ENCODE data around the gene ALDH1A1. TPM values are rescaled to one million over a fixed set of nuclear protein-coding genes. Genes with fewer than 3 reads are reported as not detected.

ALDH1A1 gene
- polyA plus RNA-seq, 2 donors: 22.9 to 37.8 TPM

DNA sequence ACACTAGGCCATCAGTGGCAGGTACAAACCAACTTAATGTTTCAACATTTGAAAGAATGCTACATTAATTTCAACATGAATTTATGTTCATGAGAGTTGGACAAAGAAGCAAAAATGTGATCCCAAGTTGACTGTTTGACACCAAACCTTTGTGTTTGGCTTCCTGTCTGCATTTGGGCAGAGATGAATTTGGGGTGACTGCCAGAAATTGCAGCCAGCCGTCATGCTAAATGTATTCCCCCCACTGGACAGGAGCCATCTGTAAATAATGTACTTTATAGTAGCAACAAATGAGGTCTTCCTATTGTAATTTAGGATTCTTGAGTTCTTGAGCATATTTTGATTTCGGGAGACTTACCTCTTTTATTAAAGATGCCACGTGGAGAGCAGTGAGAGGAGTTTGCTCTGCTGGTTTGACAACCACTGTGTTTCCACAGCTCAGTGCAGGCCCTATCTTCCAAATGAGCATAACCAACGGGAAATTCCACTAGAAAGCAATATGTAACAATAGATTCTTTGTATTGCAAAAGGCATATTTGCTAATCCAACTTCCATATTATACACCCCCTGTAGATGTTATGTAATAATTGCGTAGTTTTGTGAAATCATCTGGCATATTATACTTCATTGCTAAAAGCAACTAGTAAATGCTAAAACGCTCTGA, 27.6 kb downstream of the ALDH1A1 start:
- 33 to 43% methylated on average over 6 of the region's 6 CpGs for WGBS, 2 donors
- Histone ChIP-seq H3K27ac (ENCODE audit: low read depth in 2 of 2, low read length in 1 of 2) (no peak overlapping the region), H3K27me3 (ENCODE audit: control insufficient read depth in 1 of 2, insufficient read depth in 2 of 2, low read length in 2 of 2) (no peaks in the 10 kb centered on the region), H3K36me3 (ENCODE audit: control insufficient read depth in 2 of 2, insufficient read depth in 2 of 2, low read length in 1 of 2) (no peaks in the 10 kb centered on the region), H3K9me3 (ENCODE audit: control insufficient read depth in 2 of 2, insufficient read depth in 1 of 2, low read depth in 1 of 2, low read length in 1 of 2) (no peaks in the 10 kb centered on the region), H3K4me1 (ENCODE audit: control insufficient read depth in 2 of 2, insufficient read depth in 2 of 2, low read length in 1 of 2) (no peaks in the 10 kb centered on the region), H3K4me3 (ENCODE audit: low read depth in 1 of 2, low read length in 2 of 2) (no peak overlapping the region)

GRCh38 chr9:72924154-72924790, 28.6 kb downstream of the ALDH1A1 start:
- WGBS, 2 donors: 86 to 96% methylated on average over 1 of the region's 1 CpG
- H3K36me3 ChIP-seq (ENCODE audit: control insufficient read depth in 2 of 2, insufficient read depth in 2 of 2, low read length in 1 of 2): no peaks in the 10 kb centered on the region
- no peaks in the 10 kb centered on the region for H3K27me3 ChIP-seq (ENCODE audit: control insufficient read depth in 1 of 2, insufficient read depth in 2 of 2, low read length in 2 of 2)
- H3K4me3 ChIP-seq (ENCODE audit: low read depth in 1 of 2, low read length in 2 of 2): no peak overlapping the region
- H3K9me3 ChIP-seq (ENCODE audit: control insufficient read depth in 2 of 2, insufficient read depth in 1 of 2, low read depth in 1 of 2, low read length in 1 of 2): no peaks in the 10 kb centered on the region
- H3K4me1 ChIP-seq (ENCODE audit: control insufficient read depth in 2 of 2, insufficient read depth in 2 of 2, low read length in 1 of 2): no peaks in the 10 kb centered on the region
- H3K27ac ChIP-seq (ENCODE audit: low read depth in 2 of 2, low read length in 1 of 2): no peak overlapping the region

DNA sequence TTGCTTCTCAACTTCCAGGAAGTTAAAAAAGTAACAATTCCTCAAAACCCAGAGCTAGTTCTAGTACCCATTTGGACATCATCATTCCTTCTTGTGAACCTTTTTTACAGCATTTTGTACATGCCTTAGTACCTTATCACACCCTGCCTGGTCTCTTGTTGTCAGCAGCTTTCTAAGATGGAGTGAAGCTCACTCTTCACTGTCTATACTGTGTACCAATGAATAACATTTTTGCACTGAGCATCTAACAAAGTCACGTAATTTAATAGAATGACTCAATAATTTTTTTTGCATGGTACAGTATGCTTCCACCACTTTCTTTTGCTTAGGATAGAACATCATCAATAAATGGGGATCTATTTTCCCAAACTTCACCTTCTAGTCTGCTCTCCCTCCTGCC, 29.8 kb downstream of the ALDH1A1 start:
- no peak overlapping the region for H3K4me3 ChIP-seq (ENCODE audit: low read depth in 1 of 2, low read length in 2 of 2)
- WGBS, 2 donors: 89 to 91% methylated on average over 1 of the region's 1 CpG
- no peaks in the 10 kb centered on the region for H3K4me1 ChIP-seq (ENCODE audit: control insufficient read depth in 2 of 2, insufficient read depth in 2 of 2, low read length in 1 of 2)
- no peak overlapping the region for H3K27ac ChIP-seq (ENCODE audit: low read depth in 2 of 2, low read length in 1 of 2)
- H3K9me3 ChIP-seq (ENCODE audit: control insufficient read depth in 2 of 2, insufficient read depth in 1 of 2, low read depth in 1 of 2, low read length in 1 of 2): no peaks in the 10 kb centered on the region
- no peaks in the 10 kb centered on the region for H3K27me3 ChIP-seq (ENCODE audit: control insufficient read depth in 1 of 2, insufficient read depth in 2 of 2, low read length in 2 of 2)
- H3K36me3 ChIP-seq (ENCODE audit: control insufficient read depth in 2 of 2, insufficient read depth in 2 of 2, low read length in 1 of 2): no peaks in the 10 kb centered on the region

DNA sequence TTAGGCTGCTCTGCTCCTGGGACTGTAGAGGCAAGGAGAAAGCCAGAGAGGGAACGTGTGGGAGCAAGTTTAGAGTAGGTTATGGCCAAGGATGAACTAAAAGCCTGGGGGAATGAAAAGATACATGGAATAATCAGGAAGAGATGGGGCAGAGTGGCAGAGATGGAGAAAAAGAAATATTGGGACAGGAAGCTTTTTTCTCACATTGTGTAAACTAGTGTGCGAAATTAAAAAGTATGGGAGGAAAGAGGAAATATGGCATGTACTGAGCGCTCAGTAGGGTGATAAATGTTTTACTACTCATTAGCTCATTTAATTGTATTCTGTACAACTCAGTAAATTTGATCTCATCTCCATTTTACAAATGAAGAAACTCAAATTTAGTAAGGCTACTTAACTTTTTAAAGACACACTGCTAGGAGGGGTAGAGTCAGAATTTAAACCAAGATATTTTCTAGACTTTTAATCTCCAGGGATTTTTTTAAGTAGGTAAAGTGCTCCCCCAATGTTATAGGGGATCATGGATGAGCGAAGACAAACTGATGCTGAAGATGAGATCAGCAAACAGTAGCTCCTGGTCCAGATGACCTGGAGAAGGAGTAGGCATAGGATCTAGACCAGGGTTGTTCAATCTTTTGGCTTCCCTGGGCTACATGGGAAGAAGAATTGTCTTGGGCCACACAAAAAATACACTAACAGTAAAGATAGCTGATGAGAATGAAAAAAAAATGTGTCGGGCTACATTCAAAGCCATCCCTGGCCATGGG, 30.8 kb downstream of the ALDH1A1 start:
- Histone ChIP-seq H3K4me3 (ENCODE audit: low read depth in 1 of 2, low read length in 2 of 2) (no peak overlapping the region), H3K36me3 (ENCODE audit: control insufficient read depth in 2 of 2, insufficient read depth in 2 of 2, low read length in 1 of 2) (no peaks in the 10 kb centered on the region), H3K27me3 (ENCODE audit: control insufficient read depth in 1 of 2, insufficient read depth in 2 of 2, low read length in 2 of 2) (no peaks in the 10 kb centered on the region), H3K27ac (ENCODE audit: low read depth in 2 of 2, low read length in 1 of 2) (no peak overlapping the region), H3K4me1 (ENCODE audit: control insufficient read depth in 2 of 2, insufficient read depth in 2 of 2, low read length in 1 of 2) (no peaks in the 10 kb centered on the region), H3K9me3 (ENCODE audit: control insufficient read depth in 2 of 2, insufficient read depth in 1 of 2, low read depth in 1 of 2, low read length in 1 of 2) (no peaks in the 10 kb centered on the region)
- 85 to 90% methylated on average over 5 of the region's 5 CpGs for WGBS, 2 donors

- H3K27ac ChIP-seq (ENCODE audit: low read depth in 2 of 2, low read length in 1 of 2): no peak overlapping the region
- H3K27me3 ChIP-seq (ENCODE audit: control insufficient read depth in 1 of 2, insufficient read depth in 2 of 2, low read length in 2 of 2): no peaks in the 10 kb centered on the region
- WGBS, 2 donors: 93 to 97% methylated on average over 4 of the region's 4 CpGs
- H3K4me3 ChIP-seq (ENCODE audit: low read depth in 1 of 2, low read length in 2 of 2): no peak overlapping the region
- H3K36me3 ChIP-seq (ENCODE audit: control insufficient read depth in 2 of 2, insufficient read depth in 2 of 2, low read length in 1 of 2): no peaks in the 10 kb centered on the region
- no peaks in the 10 kb centered on the region for H3K9me3 ChIP-seq (ENCODE audit: control insufficient read depth in 2 of 2, insufficient read depth in 1 of 2, low read depth in 1 of 2, low read length in 1 of 2)
- H3K4me1 ChIP-seq (ENCODE audit: control insufficient read depth in 2 of 2, insufficient read depth in 2 of 2, low read length in 1 of 2): no peaks in the 10 kb centered on the region
These were observed 33.5 kb downstream of the ALDH1A1 start for GRCh38 chr9:72919246-72919945.

DNA sequence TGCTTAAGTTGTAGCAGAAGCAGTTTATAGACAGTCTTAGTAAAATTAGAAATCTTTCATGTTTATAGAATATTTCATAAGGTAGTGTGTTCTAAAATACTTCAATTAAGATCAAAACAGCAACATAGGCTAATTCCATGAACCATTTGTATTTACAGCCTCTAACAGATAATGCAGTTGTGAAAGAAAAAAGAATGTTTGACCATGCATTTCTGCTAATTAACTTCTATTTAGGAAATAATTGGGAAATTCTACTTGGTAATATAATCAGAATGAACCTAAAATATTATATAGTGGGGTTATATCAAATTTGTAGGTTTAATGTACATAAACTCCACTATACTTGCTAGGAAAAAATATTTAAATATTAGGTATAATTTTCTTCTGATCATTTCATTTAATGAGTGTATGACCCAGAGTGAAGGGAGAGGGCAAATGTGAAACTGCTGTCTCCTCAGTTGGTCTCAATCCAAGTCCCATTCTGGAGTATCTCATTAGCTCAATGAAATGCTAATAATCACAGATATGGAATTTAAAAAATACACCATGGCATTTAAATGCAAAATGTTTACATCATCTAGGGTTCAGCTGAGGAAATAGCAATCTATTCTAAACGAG, 34.9 kb downstream of the ALDH1A1 start:
- WGBS, 2 donors: 41 to 58% methylated on average over 1 of the region's 1 CpG
- Histone ChIP-seq H3K9me3 (ENCODE audit: control insufficient read depth in 2 of 2, insufficient read depth in 1 of 2, low read depth in 1 of 2, low read length in 1 of 2) (no peaks in the 10 kb centered on the region), H3K27ac (ENCODE audit: low read depth in 2 of 2, low read length in 1 of 2) (no peak overlapping the region), H3K4me1 (ENCODE audit: control insufficient read depth in 2 of 2, insufficient read depth in 2 of 2, low read length in 1 of 2) (no peaks in the 10 kb centered on the region), H3K36me3 (ENCODE audit: control insufficient read depth in 2 of 2, insufficient read depth in 2 of 2, low read length in 1 of 2) (no peaks in the 10 kb centered on the region), H3K27me3 (ENCODE audit: control insufficient read depth in 1 of 2, insufficient read depth in 2 of 2, low read length in 2 of 2) (no peaks in the 10 kb centered on the region), H3K4me3 (ENCODE audit: low read depth in 1 of 2, low read length in 2 of 2) (no peak overlapping the region)

DNA sequence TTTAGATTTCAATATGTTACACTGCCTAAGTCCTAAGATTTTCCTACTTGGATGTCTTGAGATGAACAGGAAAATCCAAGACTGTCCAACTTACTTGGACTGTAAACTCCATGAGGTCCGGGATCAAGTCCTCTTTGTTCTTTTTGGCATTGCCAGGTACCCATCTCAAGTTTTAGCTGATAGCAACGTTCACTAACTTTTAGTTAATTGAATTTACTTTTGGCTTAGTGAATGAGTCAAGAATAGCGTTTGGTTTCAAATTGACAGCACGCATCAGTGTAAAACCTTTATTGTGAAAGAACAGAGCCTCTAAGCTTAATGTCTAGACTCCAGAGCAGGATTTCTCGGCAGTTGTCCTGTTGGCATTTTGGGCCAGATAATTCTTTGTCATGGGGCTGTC, 37.2 kb downstream of the ALDH1A1 start:
- WGBS, 2 donors: 68 to 71% methylated on average over 5 of the region's 5 CpGs
- Histone ChIP-seq H3K4me1 (ENCODE audit: control insufficient read depth in 2 of 2, insufficient read depth in 2 of 2, low read length in 1 of 2) (no peaks in the 10 kb centered on the region), H3K4me3 (ENCODE audit: low read depth in 1 of 2, low read length in 2 of 2) (no peak overlapping the region), H3K27ac (ENCODE audit: low read depth in 2 of 2, low read length in 1 of 2) (no peak overlapping the region), H3K27me3 (ENCODE audit: control insufficient read depth in 1 of 2, insufficient read depth in 2 of 2, low read length in 2 of 2) (no peaks in the 10 kb centered on the region), H3K9me3 (ENCODE audit: control insufficient read depth in 2 of 2, insufficient read depth in 1 of 2, low read depth in 1 of 2, low read length in 1 of 2) (no peaks in the 10 kb centered on the region), H3K36me3 (ENCODE audit: control insufficient read depth in 2 of 2, insufficient read depth in 2 of 2, low read length in 1 of 2) (no peaks in the 10 kb centered on the region)

DNA sequence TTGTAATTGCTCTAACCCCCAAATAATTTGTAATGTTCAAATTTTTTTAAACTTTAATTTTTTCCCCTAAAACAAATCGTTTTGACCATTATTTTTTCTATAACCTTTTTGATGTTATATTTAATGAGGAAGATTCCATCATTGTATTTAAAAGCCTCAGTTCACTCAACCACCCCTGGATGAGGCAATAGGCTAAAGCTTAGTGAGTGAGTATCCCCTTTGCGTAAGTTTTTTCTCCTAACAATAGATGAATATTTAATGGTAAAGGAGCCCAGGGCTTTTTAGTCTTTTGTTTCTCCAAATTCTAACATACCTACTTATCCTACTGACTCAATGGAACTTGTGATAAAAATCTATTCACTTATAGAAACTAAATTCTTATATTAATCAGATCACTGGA, 38.1 kb downstream of the ALDH1A1 start:
- WGBS, 2 donors: 76 to 81% methylated on average over 2 of the region's 2 CpGs
- no peaks in the 10 kb centered on the region for H3K4me1 ChIP-seq (ENCODE audit: control insufficient read depth in 2 of 2, insufficient read depth in 2 of 2, low read length in 1 of 2)

DNA sequence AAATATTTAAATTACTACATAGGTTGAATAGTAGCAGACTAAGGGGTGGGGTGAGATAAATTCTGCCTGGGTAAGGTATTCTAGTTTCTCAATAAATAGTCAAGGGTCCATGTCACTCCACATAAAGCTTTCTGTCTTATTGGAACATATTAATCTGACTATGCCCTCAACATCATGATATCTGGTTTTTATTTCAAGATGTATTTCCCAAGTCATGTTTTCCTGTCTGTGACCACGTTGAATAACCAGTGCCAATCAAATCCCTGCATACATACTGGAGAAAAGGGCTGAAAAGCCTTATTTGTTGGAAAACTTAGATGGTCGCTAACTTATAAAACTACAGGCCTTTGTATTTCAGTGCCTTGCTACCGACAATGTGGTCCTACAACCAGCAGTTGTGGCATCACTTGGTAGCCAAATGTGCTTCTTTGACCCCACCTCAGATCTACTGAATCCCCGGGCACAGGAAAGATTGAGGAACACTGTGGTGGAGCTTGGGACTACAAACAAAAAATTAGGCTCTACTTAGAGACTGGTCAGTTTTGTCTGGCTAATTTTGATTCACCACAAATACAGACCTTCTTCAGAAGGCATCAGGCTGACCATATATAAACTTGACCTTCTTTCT, 39.4 kb downstream of the ALDH1A1 start:
- H3K36me3 ChIP-seq (ENCODE audit: control insufficient read depth in 2 of 2, insufficient read depth in 2 of 2, low read length in 1 of 2): no peaks in the 10 kb centered on the region
- WGBS, 2 donors: 90% methylated on average over 4 of the region's 4 CpGs
- H3K27ac ChIP-seq (ENCODE audit: low read depth in 2 of 2, low read length in 1 of 2): no peak overlapping the region
- no peaks in the 10 kb centered on the region for H3K9me3 ChIP-seq (ENCODE audit: control insufficient read depth in 2 of 2, insufficient read depth in 1 of 2, low read depth in 1 of 2, low read length in 1 of 2)
- H3K4me3 ChIP-seq (ENCODE audit: low read depth in 1 of 2, low read length in 2 of 2): no peak overlapping the region
- no peaks in the 10 kb centered on the region for H3K27me3 ChIP-seq (ENCODE audit: control insufficient read depth in 1 of 2, insufficient read depth in 2 of 2, low read length in 2 of 2)
- no peaks in the 10 kb centered on the region for H3K4me1 ChIP-seq (ENCODE audit: control insufficient read depth in 2 of 2, insufficient read depth in 2 of 2, low read length in 1 of 2)

More for the DNA sequence above, 38.1 kb downstream of the ALDH1A1 start:
- no peak overlapping the region for H3K4me3 ChIP-seq (ENCODE audit: low read depth in 1 of 2, low read length in 2 of 2)
- H3K27me3 ChIP-seq (ENCODE audit: control insufficient read depth in 1 of 2, insufficient read depth in 2 of 2, low read length in 2 of 2): no peaks in the 10 kb centered on the region
- no peaks in the 10 kb centered on the region for H3K36me3 ChIP-seq (ENCODE audit: control insufficient read depth in 2 of 2, insufficient read depth in 2 of 2, low read length in 1 of 2)
- no peak overlapping the region for H3K27ac ChIP-seq (ENCODE audit: low read depth in 2 of 2, low read length in 1 of 2)
- H3K9me3 ChIP-seq (ENCODE audit: control insufficient read depth in 2 of 2, insufficient read depth in 1 of 2, low read depth in 1 of 2, low read length in 1 of 2): no peaks in the 10 kb centered on the region
